Sigmoid colon (tissue), 4 donors: ENCODE measurements around the gene RPTOR.

ENCODE experiments used
- EP300 ChIP-seq, 4 donors: sonication (generic); formaldehyde crosslinking; IDR thresholded peaks; one replicate each; pipeline ENCODE4 v1.6.1; 2017; ENCODE audit warnings: antibody characterized with exemption in 4 of 4
- TF ChIP-seq, protein P1 (sequence below), 4 experiments: fragments of 450-650 bp in 3 of 4; fragments of 200-600 bp in 1 of 4; IDR thresholded peaks; one replicate each; pipeline ENCODE4 v1.5.1; 2016 to 2019; ENCODE audit warnings: antibody characterized with exemption in 4 of 4, mild to moderate bottlenecking in 3 of 4, moderate library complexity in 2 of 4

DNA sequence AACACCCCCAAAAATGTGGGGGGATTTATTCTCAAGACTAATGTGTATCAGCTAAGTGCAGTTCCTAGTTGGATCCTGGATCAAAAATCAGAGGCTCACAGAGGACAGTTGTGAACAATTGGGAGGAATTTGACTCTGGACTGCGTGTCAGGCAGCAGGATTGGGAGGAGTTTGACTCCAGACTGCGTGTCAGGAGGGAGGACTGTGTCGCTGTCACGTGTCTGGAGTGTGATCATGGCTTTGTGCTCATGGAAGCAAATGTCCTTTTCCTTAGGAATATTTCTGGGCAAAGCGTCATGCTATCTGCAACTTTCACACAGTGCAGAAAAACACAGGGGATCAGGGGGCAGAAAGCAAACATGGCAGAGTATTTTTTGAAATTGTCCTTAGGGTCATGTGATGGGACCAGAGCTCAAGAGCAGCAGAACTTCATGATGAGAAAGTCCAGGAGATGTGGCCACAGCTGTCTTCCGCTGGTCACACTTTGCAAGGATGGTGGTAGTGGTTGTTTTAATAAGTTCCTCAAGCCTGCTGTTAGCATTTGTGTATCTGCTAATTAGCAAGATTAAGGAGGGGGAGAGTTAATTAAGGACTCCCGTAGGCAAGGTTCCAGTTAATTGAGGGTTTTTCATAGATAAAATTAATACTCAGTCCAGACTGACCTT, 325.0 kb downstream of the RPTOR start:
- TF ChIP-seq, protein P1, sequence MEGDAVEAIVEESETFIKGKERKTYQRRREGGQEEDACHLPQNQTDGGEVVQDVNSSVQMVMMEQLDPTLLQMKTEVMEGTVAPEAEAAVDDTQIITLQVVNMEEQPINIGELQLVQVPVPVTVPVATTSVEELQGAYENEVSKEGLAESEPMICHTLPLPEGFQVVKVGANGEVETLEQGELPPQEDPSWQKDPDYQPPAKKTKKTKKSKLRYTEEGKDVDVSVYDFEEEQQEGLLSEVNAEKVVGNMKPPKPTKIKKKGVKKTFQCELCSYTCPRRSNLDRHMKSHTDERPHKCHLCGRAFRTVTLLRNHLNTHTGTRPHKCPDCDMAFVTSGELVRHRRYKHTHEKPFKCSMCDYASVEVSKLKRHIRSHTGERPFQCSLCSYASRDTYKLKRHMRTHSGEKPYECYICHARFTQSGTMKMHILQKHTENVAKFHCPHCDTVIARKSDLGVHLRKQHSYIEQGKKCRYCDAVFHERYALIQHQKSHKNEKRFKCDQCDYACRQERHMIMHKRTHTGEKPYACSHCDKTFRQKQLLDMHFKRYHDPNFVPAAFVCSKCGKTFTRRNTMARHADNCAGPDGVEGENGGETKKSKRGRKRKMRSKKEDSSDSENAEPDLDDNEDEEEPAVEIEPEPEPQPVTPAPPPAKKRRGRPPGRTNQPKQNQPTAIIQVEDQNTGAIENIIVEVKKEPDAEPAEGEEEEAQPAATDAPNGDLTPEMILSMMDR (IDR thresholded peaks at IDR 0.05): no peak
- TF ChIP-seq EP300 (IDR thresholded peaks at IDR 0.05): no peak
